Keratinocyte (primary cell): ENCODE measurements around the gene TAF7.

Experiments used
- CTCF ChIP-seq, 3 experiments: IDR thresholded peaks in 1 of 3; conservative IDR thresholded peaks in 1 of 3; optimal IDR thresholded peaks in 1 of 3; 2 replicates in 2 of 3; 3 replicates in 1 of 3; pipeline versions ENCODE3 to v1.5.1; 2011; ENCODE audit warnings: low read length in 3 of 3, mild to moderate bottlenecking in 3 of 3, moderate library complexity in 2 of 3, control low read depth in 1 of 3, inconsistent platforms in 1 of 3; ENCODE audit not compliant: insufficient read depth in 2 of 3; ENCODE audit errors: extremely low read depth in 1 of 3
- EZH2 ChIP-seq: IDR thresholded peaks from one replicate; pipeline ENCODE4 v1.6.1; 2012; ENCODE audit warnings: inconsistent platforms, mild to moderate bottlenecking, low read length, moderate library complexity

GRCh38 chr5:141313711-141314110 lies 6.9 kb downstream of the TAF7 start:
- TF ChIP-seq CTCF (optimal IDR thresholded peaks at IDR 0.05 in 1 of 3, IDR thresholded peaks at IDR 0.05 in 1 of 3, conservative IDR thresholded peaks at IDR 0.05 in 1 of 3; ENCODE audit: extremely low read depth in 1 of 3, insufficient read depth in 2 of 3, low read length in 3 of 3) (no peak), EZH2 (no peak)
